Activated CD8-positive, alpha-beta memory T cell treated with anti-CD3 and anti-CD28 coated beads, Interleukin-2, amount 50 U/mL, for 1 hour (primary cell): ENCODE results near the gene GNG7.
"Not testable (repeated sequence)": the region's sequence is repeated elsewhere in the genome, so short reads cannot be mapped to it uniquely, and the experiment has no call there.

Source experiments
- DNase-seq: peaks from one replicate; pipeline ENCODE4 v3.0.0-alpha.2; 2020; ENCODE audit errors: extremely low read depth

The GNG7 gene

GRCh38 chr19:2602391-2603181 lies 99.9 kb downstream of the GNG7 start:
- no peak for DNase-seq

- DNase-seq = no peak
These were observed 101.3 kb downstream of the GNG7 start for GRCh38 chr19:2600914-2601870.

- no peak for DNase-seq
These were observed 108.2 kb downstream of the GNG7 start for GRCh38 chr19:2594319-2594718.

- DNase-seq = no peak
These were observed 109.7 kb downstream of the GNG7 start for GRCh38 chr19:2592824-2593223.

GRCh38 chr19:2591537-2592291 lies 110.8 kb downstream of the GNG7 start:
- DNase-seq = no peak

- no peak for DNase-seq
These were observed 111.7 kb downstream of the GNG7 start for GRCh38 chr19:2590630-2591399.

GRCh38 chr19:2589441-2589840 lies 113.1 kb downstream of the GNG7 start:
- DNase-seq = no peak

- DNase-seq = no peak
These were observed 114.3 kb downstream of the GNG7 start for GRCh38 chr19:2588081-2588777.

GRCh38 chr19:2587001-2587719 lies 115.3 kb downstream of the GNG7 start:
- DNase-seq = no peak

- no peak for DNase-seq
These were observed 116.3 kb downstream of the GNG7 start for GRCh38 chr19:2586196-2586595.

- no peak for DNase-seq
These were observed 118.5 kb downstream of the GNG7 start for GRCh38 chr19:2584002-2584401.

GRCh38 chr19:2582984-2583956 lies 119.2 kb downstream of the GNG7 start:
- DNase-seq = no peak

- DNase-seq = not testable (repeated sequence)
These were observed 122.1 kb downstream of the GNG7 start for GRCh38 chr19:2580396-2580795.

- DNase-seq = no peak
These were observed 122.7 kb downstream of the GNG7 start for GRCh38 chr19:2579678-2580280.

- peak; percentile 20 for DNase-seq
These were observed 123.4 kb downstream of the GNG7 start for GRCh38 chr19:2578901-2579677.

GRCh38 chr19:2578391-2578890 lies 124.1 kb downstream of the GNG7 start:
- DNase-seq = no peak

- no peak for DNase-seq
These were observed 124.7 kb downstream of the GNG7 start for GRCh38 chr19:2577722-2578335.
